IMR-90 (cell line): ENCODE measurements around the gene NOP16. TPM values are rescaled to one million over a fixed set of nuclear protein-coding genes. Genes with fewer than 3 reads are reported as not detected.

ENCODE experiments used
- ATAC-seq: fragments of 200-7000 bp; cut with Tn5 transposase; 2 replicates; pipeline ENCODE4 v1.9.1; 2020; ENCODE audit warnings: low read depth, mild to moderate bottlenecking, moderate library complexity
- BruUV-seq: library from RNA; stranded (reverse); fragments of 400-500 nt; replicated peaks from 2 replicates; lab custom pipeline; 2021; lab: Mats Ljungman, UMichigan
- CTCF ChIA-PET: fragments of 300-600 bp; formaldehyde crosslinking; extraction: SDS; loops from one replicate; lab custom pipeline; 2021; ENCODE audit warnings: antibody characterized with exemption; lab: Yijun Ruan, JAX
- POLR2A ChIA-PET: fragments of 300-600 bp; sonication (Branson Sonifier 250); formaldehyde crosslinking; loops from one replicate; lab custom pipeline; 2022; ENCODE audit warnings: antibody characterized with exemption; ENCODE audit not compliant: unreplicated experiment; lab: Charles Lee
- DNase-seq: peaks from one replicate; pipeline ENCODE4 v3.0.0; 2013
- H2AFZ ChIP-seq: replicated peaks from 2 replicates; pipeline ENCODE3; 2013; ENCODE audit warnings: low read length, mild to moderate bottlenecking; ENCODE audit not compliant: poor library complexity
- H2AK5ac ChIP-seq: 2 replicates; pipeline ENCODE4 v1.6.1; 2013; ENCODE audit warnings: low read depth, low read length, inconsistent platforms
- H2AK9ac ChIP-seq: replicated peaks from 2 replicates; pipeline ENCODE3; 2013; ENCODE audit warnings: mild to moderate bottlenecking, low read depth, low read length, moderate library complexity; ENCODE audit not compliant: poor library complexity
- H2BK120ac ChIP-seq: 2 replicates; pipeline ENCODE4 v1.6.1; 2013; ENCODE audit warnings: low read depth, low read length, inconsistent platforms
- H2BK15ac ChIP-seq: 3 replicates; pipeline ENCODE4 v1.6.1; 2013; ENCODE audit warnings: low read depth, low read length, inconsistent platforms
- H2BK20ac ChIP-seq: 2 replicates; pipeline ENCODE4 v1.6.1; 2013; ENCODE audit warnings: low read depth, mild to moderate bottlenecking, inconsistent platforms, low read length, moderate library complexity
- H2BK5ac ChIP-seq: 2 replicates; pipeline ENCODE4 v1.6.1; 2013; ENCODE audit warnings: mild to moderate bottlenecking, low read depth, low read length, inconsistent platforms; ENCODE audit not compliant: poor library complexity, severe bottlenecking
- H3K14ac ChIP-seq: replicated peaks from 2 replicates; pipeline ENCODE4 v1.6.1; 2013; ENCODE audit warnings: low read depth, low read length, inconsistent platforms
- H3K18ac ChIP-seq: 2 replicates; pipeline ENCODE4 v1.6.1; 2013; ENCODE audit warnings: low read depth, low read length, control low read depth
- H3K23ac ChIP-seq: 2 replicates; pipeline ENCODE4 v1.6.1; 2013; ENCODE audit warnings: low read depth, low read length, inconsistent platforms
- H3K27ac ChIP-seq: 2 replicates; pipeline ENCODE4 v1.5.1; 2013; ENCODE audit warnings: mild to moderate bottlenecking, control low read depth, low read length; ENCODE audit not compliant: insufficient read depth
- H3K27me3 ChIP-seq: 2 replicates; pipeline ENCODE4 v1.6.1; 2013; ENCODE audit warnings: low read length; ENCODE audit not compliant: control insufficient read depth, insufficient read depth
- H3K36me3 ChIP-seq: 2 replicates; pipeline ENCODE4 v1.6.1; 2013; ENCODE audit warnings: low read length, mixed read lengths; ENCODE audit not compliant: control insufficient read depth, insufficient read depth
- H3K4ac ChIP-seq: 2 replicates; pipeline ENCODE4 v1.6.1; 2013; ENCODE audit warnings: low read depth, low read length, inconsistent platforms
- H3K4me1 ChIP-seq: 2 replicates; pipeline ENCODE4 v1.6.1; 2013; ENCODE audit warnings: low read length, mixed read lengths; ENCODE audit not compliant: control insufficient read depth, insufficient read depth
- H3K4me2 ChIP-seq: 2 replicates; pipeline ENCODE4 v1.6.1; 2013; ENCODE audit warnings: low read depth, mild to moderate bottlenecking, control low read depth, low read length, moderate library complexity
- H3K4me3 ChIP-seq: 2 replicates; pipeline ENCODE4 v1.5.1; 2013; ENCODE audit warnings: low read depth, mild to moderate bottlenecking, control low read depth, low read length, moderate library complexity; ENCODE audit not compliant: insufficient read depth
- H3K56ac ChIP-seq: 2 replicates; pipeline ENCODE4 v1.6.1; 2013; ENCODE audit warnings: low read length, inconsistent platforms; ENCODE audit not compliant: insufficient read depth; ENCODE audit errors: extremely low read depth
- H3K79me1 ChIP-seq, 2 experiments: 2 replicates each; pipeline ENCODE4 v1.6.1; 2013; ENCODE audit warnings: low read length in 2 of 2, inconsistent platforms in 1 of 2, low read depth in 1 of 2
- H3K9ac ChIP-seq: 2 replicates; pipeline ENCODE4 v1.6.1; 2013; ENCODE audit warnings: low read depth, low read length, control low read depth
- H3K9me1 ChIP-seq: 2 replicates; pipeline ENCODE4 v1.6.1; 2013; ENCODE audit warnings: low read length, inconsistent platforms; ENCODE audit not compliant: insufficient read depth
- H3K9me3 ChIP-seq: 2 replicates; pipeline ENCODE4 v1.6.1; 2013; ENCODE audit warnings: low read length; ENCODE audit not compliant: control insufficient read depth, insufficient read depth
- H4K20me1 ChIP-seq: 2 replicates; pipeline ENCODE4 v1.6.1; 2013; ENCODE audit warnings: low read length, inconsistent platforms; ENCODE audit not compliant: insufficient read depth
- H4K5ac ChIP-seq: 2 replicates; pipeline ENCODE4 v1.6.1; 2013; ENCODE audit warnings: mild to moderate bottlenecking, low read depth, low read length, control low read depth
- H4K8ac ChIP-seq, 2 experiments: 2 replicates each; pipeline ENCODE4 v1.6.1; 2013; ENCODE audit warnings: low read depth in 2 of 2, low read length in 2 of 2, control low read depth in 1 of 2, inconsistent platforms in 1 of 2
- H4K91ac ChIP-seq: 2 replicates; pipeline ENCODE4 v1.6.1; 2013; ENCODE audit warnings: low read depth, low read length, inconsistent platforms; ENCODE audit not compliant: insufficient read depth
- BHLHE40 ChIP-seq: fragments of 150-350 bp; IDR thresholded peaks from 2 replicates; pipeline ENCODE4 v1.6.1; 2016; ENCODE audit warnings: mild to moderate bottlenecking, low read depth, low read length
- CEBPB ChIP-seq: IDR thresholded peaks from 2 replicates; pipeline ENCODE4 v1.6.1; 2012; ENCODE audit warnings: low read depth, low read length, improper control_type of control experiment
- CHD1 ChIP-seq: IDR thresholded peaks from 2 replicates; pipeline ENCODE4 v1.6.1; 2012; ENCODE audit warnings: low read depth, low read length, improper control_type of control experiment
- CTCF ChIP-seq: conservative IDR thresholded peaks from 2 replicates; pipeline ENCODE4 v1.5.1; 2012; ENCODE audit warnings: mild to moderate bottlenecking, low read depth, low read length, improper control_type of control experiment
- NFE2L2 ChIP-seq: fragments of 150-350 bp; IDR thresholded peaks from 2 replicates; pipeline ENCODE4 v1.6.1; 2016; ENCODE audit warnings: low read depth, mild to moderate bottlenecking, low read length
- SMC3 ChIP-seq: fragments of 150-350 bp; IDR thresholded peaks from 2 replicates; pipeline ENCODE4 v1.6.1; 2016; ENCODE audit warnings: low read depth, mild to moderate bottlenecking, antibody characterized with exemption, low read length, moderate library complexity
- USF2 ChIP-seq: fragments of 150-350 bp; IDR thresholded peaks from 2 replicates; pipeline ENCODE4 v1.6.1; 2017; ENCODE audit warnings: mild to moderate bottlenecking, antibody characterized with exemption, low read length, low read depth
- WGBS, 2 experiments: methylation state at CpG; one replicate each; pipeline versions ENCODE4 v1.1.5 to v1.1.7; 2013; ENCODE audit warnings: missing lambda C conversion rate in 2 of 2; ENCODE audit not compliant: insufficient read length in 1 of 2; ENCODE audit errors: extremely low coverage in 2 of 2; 5-methylcytosine and 5-hydroxymethylcytosine counted together
- dilution Hi-C: fragments of 300-500 bp; cut with HindIII; formaldehyde crosslinking; loops from one replicate; pipeline ENCODE4 v1.14.3; 2018; ENCODE audit warnings: low sequenced_read_pairs; ENCODE audit not compliant: unreplicated experiment
- in situ Hi-C: fragments of 300-500 bp; cut with MboI; formaldehyde crosslinking; loops from 3 replicates; pipeline ENCODE4 v1.14.3; 2019; ENCODE audit warnings: low sequenced_read_pairs, inconsistent platforms, mixed read lengths
- intact Hi-C: fragments of 100-400 bp; cut with micrococcal nuclease; formaldehyde crosslinking; loops from 2 replicates; pipeline ENCODE4 v1.10.0; 2022
- polyA plus RNA-seq, 3 experiments: library from polyadenylated mRNA; depleted of rRNA; stranded (reverse); fragments of >200 nt; gene quantifications; 2 replicates each; pipeline ENCODE4 v1.2.3, GENCODE V29; 2012; ENCODE audit warnings: low replicate concordance in 1 of 3
- total RNA-seq: library from RNA; depleted of rRNA; stranded (reverse); fragments of >200 nt; gene quantifications from 2 replicates; pipeline ENCODE4 v1.2.3, GENCODE V29; 2012

The NOP16 gene
- total and polyA plus RNA-seq, 2 of the 4 experiments (the other 2 are of a cell fraction): 28.0 to 60.4 TPM

- CTCF ChIA-PET: interaction anchor here (0.7 kb wide), 1 partner anchor 10 kb away, joined by 4 read pairs; no protein-coding TSS in a partner anchor
These were observed 34.9 kb downstream of the NOP16 start for GRCh38 chr5:176353533-176353932.

More at GRCh38 chr5:176353533-176353932, 34.9 kb downstream of the NOP16 start:
- no peak overlapping the region for H3K27ac ChIP-seq
- H2BK120ac ChIP-seq: no peak overlapping the region
- no peak overlapping the region for H2BK5ac ChIP-seq
- H2AK9ac ChIP-seq: no peak overlapping the region
- H3K27me3 ChIP-seq: no peaks in the 10 kb centered on the region
- no peaks in the 10 kb centered on the region for H3K9me3 ChIP-seq
- no peak for TF ChIP-seq USF2
- TF ChIP-seq SMC3: no peak
- TF ChIP-seq CTCF: no peak
- TF ChIP-seq BHLHE40: no peak
- TF ChIP-seq CEBPB: no peak
- TF ChIP-seq NFE2L2: no peak
- no peak for TF ChIP-seq CHD1
- intact Hi-C loops: no loop called here
- H3K18ac ChIP-seq: no peak overlapping the region
- 0 out of 2 replicates have a peak, but pooled peaks cover 2% of the 10 kb centered on the region for H3K4me1 ChIP-seq
- H2AFZ ChIP-seq: no peak overlapping the region
- ATAC-seq (no peak), DNase-seq (no peak)
- H4K5ac ChIP-seq: no peak overlapping the region
- dilution Hi-C loops: no loop called here
- H3K79me1 ChIP-seq: peaks cover 47 to 59% of the 10 kb centered on the region in 2 experiments
- POLR2A ChIA-PET: no interaction called here
- BruUV-seq: no TSS peak
- H4K91ac ChIP-seq: no peak overlapping the region
- no peak overlapping the region for H2AK5ac ChIP-seq
- WGBS, 2 experiments: 88% methylated on average over 1 of the region's 4 CpGs; no CpG with 5 or more reads in 1 of the 2 experiments
- H2BK15ac ChIP-seq: no peak overlapping the region
- no peak overlapping the region for H3K4me3 ChIP-seq
- H3K9ac ChIP-seq: no peak overlapping the region
- H3K23ac ChIP-seq: no peak overlapping the region
- H2BK20ac ChIP-seq: no peak overlapping the region
- in situ Hi-C loops: no loop called here
- no peak overlapping the region for H3K4me2 ChIP-seq
- peaks cover 15% of the 10 kb centered on the region for H3K9me1 ChIP-seq
- no peak overlapping the region for H3K14ac ChIP-seq
- H3K56ac ChIP-seq: no peak overlapping the region
- H3K4ac ChIP-seq: no peak overlapping the region
- H3K36me3 ChIP-seq: peaks cover 64% of the 10 kb centered on the region
- H4K8ac ChIP-seq: no peak overlapping the region
- peaks cover 50% of the 10 kb centered on the region for H4K20me1 ChIP-seq
